ENCODE measurements around the gene FBXW7.

GRCh38 chr4:152389359-152389758, 146.5 kb downstream of the FBXW7 start:
- TF ChIP-seq FOXM1 (IDR thresholded peaks at IDR 0.05; ENCODE audit: borderline replicate concordance, low read depth) (no peak), REST (IDR thresholded peaks at IDR 0.05; ENCODE audit: low read depth) (no peak), EGR1 (IDR thresholded peaks at IDR 0.05) (no peak), TAF1 (IDR thresholded peaks at IDR 0.05; ENCODE audit: low read depth) (no peak), MAX (IDR thresholded peaks at IDR 0.05) (no peak), RAD21 (IDR thresholded peaks at IDR 0.05; ENCODE audit: low read depth) (no peak)
- TF ChIP-seq, protein P1, sequence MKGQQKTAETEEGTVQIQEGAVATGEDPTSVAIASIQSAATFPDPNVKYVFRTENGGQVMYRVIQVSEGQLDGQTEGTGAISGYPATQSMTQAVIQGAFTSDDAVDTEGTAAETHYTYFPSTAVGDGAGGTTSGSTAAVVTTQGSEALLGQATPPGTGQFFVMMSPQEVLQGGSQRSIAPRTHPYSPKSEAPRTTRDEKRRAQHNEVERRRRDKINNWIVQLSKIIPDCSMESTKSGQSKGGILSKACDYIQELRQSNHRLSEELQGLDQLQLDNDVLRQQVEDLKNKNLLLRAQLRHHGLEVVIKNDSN (IDR thresholded peaks at IDR 0.05), result no peak
